ENCODE data around the gene PNPLA7.
"Not testable (repeated sequence)": the region's sequence is repeated elsewhere in the genome, so short reads cannot be mapped to it uniquely, and the experiment has no call there.

Gene PNPLA7

DNA sequence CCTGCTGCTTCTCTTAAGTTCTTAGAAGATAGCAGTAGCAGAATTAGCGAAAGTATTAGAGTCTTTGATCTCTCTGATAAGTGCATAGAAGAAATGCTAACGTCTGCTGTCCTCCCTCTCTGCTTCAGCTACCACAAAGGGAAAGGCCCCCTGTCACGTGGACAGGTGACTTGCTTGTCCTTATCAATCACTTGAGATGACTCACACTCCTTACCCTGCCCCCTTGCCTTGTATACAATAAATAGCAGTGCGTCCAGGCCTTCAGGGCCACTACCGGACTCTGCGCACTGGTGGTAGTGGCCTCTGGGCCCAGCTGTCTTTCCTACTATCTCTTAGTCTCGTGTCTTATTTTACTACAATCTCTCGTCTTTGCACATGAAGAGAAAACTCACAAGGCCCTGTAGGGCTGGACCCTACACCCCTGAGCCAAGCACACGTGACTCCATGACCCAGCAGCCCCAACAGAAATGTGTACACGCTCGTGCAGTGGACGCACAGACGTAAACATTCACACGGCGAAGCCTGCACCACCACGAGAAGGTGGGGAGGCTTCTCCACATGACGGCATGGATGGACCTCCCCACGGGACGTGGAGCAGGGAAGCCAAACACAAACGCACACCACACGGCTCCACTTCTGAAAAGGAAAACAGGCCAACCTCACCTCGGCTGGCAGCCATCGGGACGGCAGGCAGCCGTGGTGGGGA is 38.3 kb downstream of the PNPLA7 start:
- no peak for DNase-seq

DNA sequence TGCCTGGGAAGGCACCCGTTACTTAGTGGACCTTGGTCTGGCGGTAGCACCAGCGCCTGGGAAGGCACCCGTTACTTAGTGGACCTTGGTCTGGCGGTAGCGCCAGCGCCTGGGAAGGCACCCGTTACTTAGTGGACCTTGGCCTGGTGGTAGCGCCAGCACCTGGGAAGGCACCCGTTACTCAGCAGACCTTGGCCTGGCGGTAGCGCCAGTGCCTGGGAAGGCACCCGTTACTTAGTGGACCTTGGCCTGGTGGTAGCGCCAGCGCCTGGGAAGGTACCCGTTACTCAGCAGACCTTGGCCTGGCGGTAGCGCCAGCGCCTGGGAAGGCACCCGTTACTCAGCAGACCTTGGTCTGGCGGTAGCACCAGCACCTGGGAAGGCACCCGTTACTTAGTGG is 39.1 kb downstream of the PNPLA7 start:
- not testable (repeated sequence) for DNase-seq

DNA sequence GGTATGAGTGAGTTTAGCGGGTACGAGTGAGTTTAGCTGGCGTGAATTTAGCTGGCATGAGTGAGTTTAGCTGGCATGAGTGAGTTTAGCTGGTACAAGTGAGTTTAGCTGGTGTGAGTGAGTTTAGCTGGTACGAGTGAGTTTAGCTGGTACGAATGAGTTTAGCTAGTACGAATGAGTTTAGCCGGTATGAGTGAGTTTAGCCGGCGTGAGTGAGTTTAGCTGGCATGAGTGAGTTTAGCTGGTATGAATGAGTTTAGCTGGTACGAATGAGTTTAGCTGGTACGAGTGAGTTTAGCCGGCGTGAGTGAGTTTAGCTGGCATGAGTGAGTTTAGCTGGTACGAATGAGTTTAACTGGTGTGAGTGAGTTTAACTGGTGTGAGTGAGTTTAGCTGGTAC is 41.0 kb downstream of the PNPLA7 start:
- no peak for DNase-seq

DNA sequence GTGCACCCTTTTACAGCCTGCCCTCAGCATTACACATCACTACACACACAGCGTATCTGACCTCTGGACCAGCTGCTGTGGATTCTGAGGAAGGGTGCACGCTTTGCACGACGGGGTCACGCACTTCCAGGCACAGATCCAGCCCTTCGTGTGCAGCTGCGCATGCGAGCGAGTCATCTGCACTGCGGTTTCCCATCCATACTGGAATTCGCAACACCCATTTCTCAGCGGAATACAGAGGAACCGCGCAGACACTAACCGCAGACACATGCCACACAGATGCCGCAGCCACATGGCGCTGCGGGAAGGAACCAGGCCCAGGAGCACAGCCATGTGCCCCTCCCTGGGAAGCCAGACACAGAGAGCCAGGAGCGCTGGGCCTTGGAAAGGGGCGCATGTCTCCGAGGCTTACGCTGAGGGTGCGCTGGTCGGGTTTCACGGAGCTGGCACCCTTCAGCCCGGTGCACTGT is 43.5 kb downstream of the PNPLA7 start:
- no peak for DNase-seq

DNA sequence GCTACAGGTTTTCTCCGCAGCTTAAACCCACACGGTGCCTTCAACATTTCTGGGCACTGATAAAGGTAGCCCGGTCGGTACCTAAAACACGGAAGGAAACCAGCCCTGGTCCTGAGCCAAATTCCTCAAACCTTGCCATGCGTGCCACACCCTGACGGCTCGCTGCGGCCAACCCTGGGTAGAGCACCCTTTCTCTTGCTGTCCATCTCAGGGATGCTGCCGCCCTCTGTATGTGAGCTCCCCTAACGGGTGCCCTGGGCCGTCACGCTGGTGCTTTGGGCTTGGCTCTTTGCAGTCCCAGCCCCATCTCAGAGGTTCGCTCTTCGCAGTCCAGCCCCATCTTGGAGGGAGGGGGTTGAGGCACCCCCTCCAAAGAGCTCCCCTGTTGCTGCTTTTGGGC is 43.9 kb downstream of the PNPLA7 start:
- DNase-seq, result no peak

DNA sequence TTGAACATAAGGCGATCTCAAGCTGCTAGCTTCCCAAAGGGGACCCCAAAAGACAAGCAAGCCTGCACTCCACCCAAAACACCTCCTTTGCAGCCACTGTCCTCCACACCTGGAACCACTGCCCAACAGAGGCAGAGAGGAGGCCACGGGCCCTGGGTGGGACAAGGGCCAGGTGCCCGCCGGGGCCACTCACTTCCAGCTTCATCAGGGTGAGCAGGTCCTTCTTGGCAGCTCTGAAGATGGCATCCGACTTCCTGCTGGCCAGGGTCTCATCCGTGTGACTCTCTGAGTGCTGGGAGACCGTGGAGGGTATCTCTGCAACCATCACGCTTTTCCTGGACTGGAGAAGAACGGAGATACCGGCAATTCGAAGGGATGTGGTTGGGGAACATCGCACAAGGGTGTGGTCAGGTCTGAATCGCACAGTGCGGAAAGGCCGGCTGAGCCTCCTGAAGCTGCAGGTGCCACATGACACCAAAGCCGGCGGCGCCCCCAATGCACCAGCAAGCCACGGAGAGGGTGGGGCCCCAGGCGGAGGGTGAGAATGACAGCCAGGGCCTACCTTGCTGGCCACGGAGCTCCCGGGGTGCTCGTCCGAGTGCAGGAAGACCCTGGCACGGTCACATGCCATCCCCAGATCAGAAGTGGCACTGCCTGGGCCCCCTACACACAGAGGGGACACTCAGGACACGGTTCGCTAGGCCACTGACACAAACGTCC is 44.6 kb downstream of the PNPLA7 start:
- no peak for DNase-seq

DNA sequence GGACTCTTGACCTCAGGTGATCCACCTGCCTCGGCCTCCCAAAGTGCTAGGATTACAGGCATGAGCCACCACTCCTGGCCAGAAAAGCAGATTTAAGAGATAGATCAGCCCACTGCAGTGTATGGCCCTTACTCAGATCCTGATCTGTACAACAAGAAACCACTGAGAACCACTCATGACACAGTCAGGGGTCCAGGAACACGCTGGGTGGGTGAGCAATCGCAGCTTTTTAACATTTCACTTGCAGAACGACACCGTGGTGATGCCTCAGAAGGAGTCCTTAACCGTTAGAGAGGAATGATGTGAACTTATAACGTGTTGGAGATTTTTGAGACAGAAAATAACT is 45.8 kb downstream of the PNPLA7 start:
- DNase-seq, result no peak

DNA sequence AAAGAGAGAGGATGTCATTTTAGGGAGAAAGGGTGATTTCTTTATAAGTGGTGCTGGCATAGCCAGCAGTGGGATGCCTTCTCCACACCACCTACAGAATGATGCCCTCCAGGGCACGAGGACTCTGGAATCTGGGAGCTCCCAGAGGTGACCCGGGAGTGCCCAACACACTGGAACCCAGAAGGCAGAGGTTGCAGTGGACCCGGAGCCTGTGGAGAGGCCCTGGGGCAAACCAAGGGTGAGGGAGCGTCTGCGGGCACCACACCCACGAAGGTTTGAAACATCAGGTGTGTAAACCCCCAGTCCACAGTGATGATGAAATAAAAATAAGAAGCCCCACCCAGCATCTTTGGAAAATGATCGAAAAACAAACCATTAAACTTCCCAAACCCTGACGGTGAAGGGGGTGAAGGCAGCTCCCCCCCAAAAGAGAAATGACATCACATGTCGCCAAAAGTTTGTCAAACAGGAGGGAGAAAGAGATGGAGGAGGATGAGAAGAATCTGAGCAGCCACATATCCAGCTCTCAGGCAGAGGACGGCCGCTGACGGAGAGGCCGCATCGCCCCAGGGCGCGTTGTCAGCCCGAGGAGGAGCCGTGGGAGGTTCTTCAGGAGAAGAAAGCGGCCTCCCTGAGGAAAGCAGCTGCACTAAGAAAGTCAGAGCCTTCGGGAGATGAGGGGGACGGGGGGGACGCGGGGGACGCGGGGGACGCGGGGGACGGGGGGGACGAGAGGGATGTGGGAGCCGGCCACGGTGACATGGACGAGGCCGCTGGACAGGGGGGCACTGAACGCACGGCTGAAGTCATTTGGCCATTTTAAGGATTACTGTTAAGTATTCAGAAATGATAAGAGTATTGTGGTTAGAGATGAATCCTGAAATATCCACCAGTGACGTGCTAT is 47.9 kb downstream of the PNPLA7 start:
- no peak for DNase-seq

DNA sequence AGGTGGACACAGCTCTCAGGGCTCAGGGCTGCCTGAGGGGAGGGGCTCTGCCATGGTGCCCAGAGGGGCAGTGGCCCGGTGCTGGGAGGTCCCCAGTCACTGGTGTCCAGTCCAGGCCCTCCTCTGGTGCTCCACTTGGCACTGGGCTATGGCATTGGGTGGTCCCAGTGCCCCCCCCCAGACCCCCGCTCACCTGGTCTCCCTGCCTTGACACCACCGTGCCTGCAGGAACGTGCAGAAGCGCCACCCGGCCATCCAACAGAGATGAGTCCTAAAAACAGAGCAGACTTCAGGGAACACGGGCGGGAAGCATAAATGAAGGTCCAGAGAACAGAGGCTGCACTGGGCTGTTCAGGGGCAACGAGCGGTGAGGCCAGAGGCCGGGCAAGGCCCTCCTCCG is 48.7 kb downstream of the PNPLA7 start:
- DNase-seq, result no peak

DNA sequence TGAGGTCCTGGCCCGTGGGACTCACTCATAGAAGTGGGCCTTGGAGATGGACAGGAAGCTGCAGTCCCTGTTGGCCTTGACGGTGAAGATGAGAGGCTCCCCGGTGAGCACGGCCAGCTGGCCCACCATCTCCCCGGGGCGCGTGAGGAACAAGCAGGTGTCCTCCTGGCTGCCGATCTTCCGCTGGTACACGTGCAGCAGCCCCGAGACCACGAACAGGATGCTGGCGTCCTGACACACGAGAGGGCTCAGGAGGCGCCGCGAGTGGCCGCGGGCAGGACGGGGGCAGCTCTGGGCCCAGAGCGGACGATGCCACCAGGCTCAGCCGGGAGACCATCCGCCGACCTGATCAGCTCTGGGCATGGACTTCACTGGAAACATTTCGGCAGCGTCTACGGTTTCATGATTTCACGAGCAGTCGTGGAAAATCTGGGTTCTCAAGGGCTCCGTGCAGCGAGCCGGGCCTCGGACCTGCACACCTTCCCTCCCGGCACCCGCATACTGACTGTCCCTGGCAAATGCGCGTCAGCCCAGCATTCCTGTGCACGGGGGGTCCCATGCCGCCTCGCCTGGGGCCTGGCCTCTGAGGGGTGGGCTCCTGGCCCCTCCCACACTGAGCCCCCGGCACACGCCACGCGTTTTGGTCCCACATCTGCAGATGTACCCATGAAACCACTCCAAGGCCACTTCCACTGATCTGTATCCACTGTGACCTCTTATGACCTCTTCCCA is 49.4 kb downstream of the PNPLA7 start:
- no peak for DNase-seq

DNA sequence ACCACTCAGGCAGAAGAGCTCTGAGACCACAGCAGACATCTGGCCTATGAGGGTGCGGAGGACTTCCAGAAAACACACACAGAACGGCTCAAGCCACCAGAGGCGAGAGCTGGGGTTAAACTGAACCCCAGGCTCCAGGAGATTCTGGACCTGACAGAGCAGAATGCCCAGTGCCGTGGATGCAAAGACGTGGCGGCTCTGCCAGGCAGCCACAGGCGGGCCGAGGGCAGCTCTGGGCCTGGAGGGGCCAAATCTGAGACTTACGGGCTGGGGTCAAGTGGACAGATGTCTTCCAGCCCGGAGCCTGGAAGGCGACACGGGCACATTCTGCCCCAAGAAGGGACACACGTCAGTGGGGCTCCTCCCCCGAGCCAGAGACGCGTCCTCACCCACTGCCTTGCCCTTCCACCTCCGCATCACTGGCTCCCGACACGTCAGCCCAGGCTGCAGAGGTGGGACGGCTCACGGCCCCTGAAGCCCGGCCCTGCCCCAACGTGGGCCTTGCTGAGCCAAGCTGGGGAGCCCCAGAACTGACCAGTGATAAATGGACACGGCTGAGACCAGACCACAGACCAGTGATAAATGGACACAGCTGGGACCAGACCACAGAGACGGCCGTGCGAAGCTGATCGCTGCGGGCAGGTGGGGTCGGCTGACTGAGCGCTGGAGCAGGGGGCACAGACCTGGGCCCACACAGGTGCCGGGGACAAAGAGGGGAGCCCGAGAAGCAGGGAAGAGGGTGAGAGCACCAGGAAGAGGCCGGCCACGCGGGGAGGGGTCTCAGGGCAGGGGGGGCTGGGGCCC is 50.1 kb downstream of the PNPLA7 start:
- DNase-seq, result peak; percentile 46

DNA sequence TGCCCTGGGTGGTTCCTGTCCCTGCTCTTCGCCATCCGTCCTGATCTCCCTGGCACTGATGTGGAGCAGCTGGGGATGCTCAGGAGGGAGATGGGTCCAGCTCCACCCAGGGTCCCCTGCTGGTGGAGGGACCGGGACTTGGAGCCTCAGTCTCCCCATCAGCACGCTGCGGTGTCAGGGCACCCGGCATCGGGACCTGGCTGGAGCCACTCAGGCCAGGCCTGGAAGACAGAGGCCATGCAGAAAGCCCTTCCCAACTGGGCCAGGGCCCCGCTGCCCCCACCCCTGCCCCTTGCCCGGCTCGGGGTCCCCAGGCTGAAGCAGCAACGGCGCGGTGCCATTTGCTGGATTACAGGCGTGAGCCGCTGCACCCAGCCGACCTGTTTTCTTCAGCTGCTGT is 50.8 kb downstream of the PNPLA7 start:
- no peak for DNase-seq

DNA sequence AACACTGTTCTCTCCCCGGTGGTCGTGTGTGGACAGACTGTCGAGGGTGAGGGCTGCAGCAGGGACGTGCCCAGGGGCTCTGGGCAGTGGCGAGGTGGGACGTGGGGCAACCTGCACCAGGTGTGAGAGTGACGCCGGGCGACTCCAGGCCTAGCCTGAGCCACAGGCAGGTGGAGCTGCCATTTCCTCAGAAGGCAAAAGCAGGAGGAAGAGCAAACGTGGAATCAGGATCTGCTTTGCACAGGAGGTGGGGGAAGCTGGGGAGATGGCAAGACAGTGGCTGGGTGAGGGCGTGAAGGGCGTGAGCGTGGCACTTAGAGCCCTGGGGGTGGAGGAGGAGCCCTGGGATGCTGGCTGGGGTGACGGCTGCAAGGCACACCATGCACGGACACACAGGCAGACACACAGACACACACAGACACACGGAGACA is 51.5 kb downstream of the PNPLA7 start:
- no peak for DNase-seq

DNA sequence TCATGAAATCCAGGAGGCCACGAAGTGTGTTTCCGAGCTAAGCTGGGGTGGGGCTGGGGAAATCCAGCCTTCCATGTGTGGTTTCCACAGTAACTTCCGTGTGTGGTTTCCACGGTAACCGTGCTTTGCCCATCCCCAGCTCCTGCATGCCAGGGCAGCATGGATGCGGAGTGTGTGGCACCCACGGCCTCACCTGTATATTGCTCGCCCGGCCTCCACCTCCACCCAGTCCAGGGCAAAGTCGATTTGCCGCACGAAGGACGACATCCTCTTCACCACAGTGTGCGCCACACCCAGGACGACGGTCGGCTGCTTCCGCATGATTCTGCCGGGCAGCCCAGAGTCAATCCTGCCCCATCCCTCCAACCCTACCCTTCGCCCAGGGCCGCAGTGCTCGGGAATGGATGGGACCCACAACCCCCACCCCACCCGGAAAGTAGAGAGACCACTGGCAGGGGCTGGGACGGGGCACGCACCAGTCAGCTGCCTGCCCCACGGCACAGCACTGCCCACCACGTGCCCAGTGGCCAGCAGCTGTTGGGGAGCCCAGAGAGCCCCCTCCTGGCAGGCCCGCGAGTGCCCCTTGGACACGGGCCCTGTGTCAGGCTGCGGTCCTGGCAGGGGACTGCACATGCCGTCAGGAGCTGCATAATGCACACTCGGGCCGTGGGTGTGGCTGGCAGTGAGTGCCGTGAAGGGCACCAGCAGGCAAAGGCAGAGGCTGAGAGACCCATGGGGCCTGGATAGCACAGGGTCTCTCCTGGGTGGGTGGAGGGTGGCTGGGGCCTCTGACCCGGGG is 52.1 kb downstream of the PNPLA7 start:
- DNase-seq, result no peak

DNA sequence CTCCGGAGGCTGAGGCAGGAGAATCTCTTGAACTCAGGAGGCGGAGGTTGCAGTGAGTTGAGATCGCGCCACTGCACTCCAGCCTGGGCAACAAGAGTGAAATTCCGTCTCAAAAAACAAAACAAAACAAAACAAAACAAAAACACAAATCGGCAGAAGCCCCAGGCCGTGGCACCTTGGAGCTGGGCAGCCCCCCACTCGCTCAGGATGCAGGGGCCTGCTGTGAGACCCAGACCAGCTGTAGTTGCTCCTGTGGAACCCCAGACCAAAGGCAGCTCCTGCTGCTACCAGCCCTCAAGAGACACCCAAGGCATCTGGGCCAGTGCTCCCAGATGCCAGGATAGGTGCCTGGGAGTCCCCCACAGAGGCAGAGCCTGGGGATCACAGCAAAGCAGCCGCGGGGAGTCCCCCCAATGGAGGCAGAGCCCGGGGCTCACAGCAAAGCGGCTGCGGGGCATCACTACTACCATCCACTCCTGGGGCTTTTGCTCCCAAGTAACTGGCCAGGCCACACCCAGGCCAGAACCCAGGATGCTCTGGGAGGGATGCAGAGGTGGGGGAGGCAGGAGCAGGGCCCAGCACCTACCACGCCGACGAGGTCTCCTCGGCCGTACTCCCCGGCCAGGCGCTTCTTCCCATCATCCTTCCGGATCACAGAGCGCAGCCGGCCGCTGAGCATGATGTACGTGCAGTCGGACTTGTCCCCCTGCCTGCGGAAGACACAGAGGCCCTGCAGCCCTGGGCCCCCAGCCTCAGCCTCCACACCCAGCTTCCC is 53.4 kb downstream of the PNPLA7 start:
- no peak for DNase-seq

DNA sequence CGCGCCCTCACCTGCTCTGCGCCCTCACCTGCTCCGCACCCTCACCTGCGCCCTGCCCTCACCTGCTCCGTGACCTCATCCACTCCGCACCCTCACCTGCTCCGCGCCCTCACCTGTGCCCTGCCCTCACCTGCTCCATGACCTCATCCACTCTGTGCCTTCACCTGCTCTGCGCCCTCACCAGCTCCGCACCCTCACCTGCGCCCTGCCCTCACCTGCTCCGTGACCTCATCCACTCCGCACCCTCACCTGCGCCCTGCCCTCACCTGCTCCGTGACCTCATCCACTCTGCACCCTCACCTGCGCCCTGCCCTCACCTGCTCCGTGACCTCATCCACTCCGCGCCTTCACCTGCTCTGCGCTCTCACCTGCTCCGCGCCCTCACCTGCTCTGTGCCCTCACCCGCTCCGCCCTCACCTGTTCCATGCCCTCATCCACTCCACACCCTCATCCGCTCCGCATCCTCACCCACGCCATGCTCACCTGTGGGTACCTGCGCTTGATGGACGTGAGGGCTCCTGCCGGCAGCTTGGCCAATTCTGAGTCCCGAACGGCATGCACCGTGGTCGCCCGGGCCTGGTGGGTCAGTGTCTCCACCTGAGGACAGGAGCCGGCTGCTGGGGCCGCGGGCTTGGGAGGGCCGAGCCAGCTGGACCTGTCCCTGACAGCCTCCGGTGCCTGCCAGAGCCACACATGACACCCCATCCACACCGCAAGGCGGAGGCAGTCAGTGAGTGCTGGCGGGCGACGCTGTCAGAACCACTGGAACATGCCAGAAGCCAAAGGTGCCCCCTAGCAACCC is 55.5 kb downstream of the PNPLA7 start:
- no peak for DNase-seq

DNA sequence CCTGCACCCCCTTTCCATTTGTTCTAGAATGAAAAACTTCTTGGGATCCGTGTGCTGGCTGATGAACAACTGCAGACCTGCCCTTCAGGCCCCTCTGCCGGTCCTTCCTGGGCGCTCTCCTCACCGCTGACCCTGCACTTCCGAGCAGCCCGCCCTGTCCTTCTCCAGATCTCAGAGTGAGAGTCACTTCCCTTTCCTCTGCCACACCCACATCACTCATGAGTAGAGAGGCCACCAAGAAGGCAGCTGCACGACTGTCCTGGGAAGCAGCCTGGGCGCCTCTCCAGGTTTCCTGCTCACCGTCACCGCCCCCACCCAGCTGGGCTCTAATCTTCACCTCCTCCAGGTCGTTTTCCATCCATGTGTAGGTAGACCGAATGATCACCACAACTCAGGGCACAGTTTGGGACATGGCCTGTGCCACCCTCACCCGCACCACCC is 56.1 kb downstream of the PNPLA7 start:
- no peak for DNase-seq

DNA sequence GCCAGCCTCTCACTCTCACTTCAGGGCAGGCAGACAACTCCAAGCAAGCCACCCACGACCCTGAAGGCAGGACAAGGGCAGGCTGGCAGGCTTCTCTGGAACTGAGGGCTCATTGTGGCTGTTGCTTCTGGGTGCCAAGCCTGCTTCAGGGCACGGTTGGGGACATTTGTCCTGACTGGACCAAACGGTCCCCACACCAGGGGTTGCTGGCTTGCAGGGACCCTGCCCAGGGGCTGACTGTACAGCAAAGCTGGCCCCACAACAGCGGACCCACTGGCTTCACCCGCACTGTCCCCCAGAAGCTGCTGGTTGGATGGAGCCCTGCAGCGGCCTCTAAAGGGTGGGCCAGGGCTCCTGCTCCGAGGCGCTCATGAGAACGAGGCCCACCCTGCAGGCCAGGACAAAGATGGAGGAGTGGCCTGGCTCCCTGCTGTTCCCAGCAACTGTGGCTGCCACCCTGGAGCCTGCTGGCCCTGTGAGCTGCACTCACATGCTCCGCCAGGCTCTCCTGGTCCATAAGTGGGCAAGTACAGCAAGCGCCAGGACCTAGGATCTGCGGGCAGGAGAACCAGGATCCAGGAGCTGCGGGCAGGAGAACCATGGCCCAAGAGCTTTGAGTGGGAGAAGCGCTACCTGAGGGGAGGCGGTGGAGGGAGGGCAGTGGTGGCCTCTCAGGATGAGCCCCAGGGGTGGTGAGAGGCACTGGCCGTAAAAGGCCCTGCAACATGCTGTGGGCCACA is 56.7 kb downstream of the PNPLA7 start:
- no peak for DNase-seq
